Astrocyte of the cerebellum (primary cell): Measurements from ENCODE around the gene INTS7.
"Not testable (repeated sequence)": the region's sequence is repeated elsewhere in the genome, so short reads cannot be mapped to it uniquely, and the experiment has no call there.

Source experiments
- DNase-seq: peaks from one replicate; pipeline ENCODE4 v3.0.0-alpha.2; 2011; ENCODE audit warnings: low read depth
- H3K4me3 ChIP-seq: 2 replicates; pipeline ENCODE4 v1.5.1; 2011; ENCODE audit warnings: mild to moderate bottlenecking, low read depth, low read length, moderate library complexity
- CTCF ChIP-seq: IDR thresholded peaks from 2 replicates; pipeline ENCODE4 v1.5.1; 2012; ENCODE audit warnings: low read length, low read depth, moderate library complexity, mild to moderate bottlenecking; ENCODE audit errors: missing control alignments
- in situ Hi-C: cut with HindIII; loops from 2 replicates; pipeline ENCODE4 v1.10.0; 2017; ENCODE audit warnings: low sequenced_read_pairs

INTS7 gene

GRCh38 chr1:211973541-211973940 lies 61.8 kb downstream of the INTS7 start:
- in situ Hi-C loops = no loop called here
- TF ChIP-seq CTCF = no peak
- no peak overlapping the region for H3K4me3 ChIP-seq
- no peak for DNase-seq

GRCh38 chr1:211968200-211968834 lies 67.0 kb downstream of the INTS7 start:
- no peak for DNase-seq
- in situ Hi-C loops = no loop called here
- no peak overlapping the region for H3K4me3 ChIP-seq
- no peak for TF ChIP-seq CTCF

GRCh38 chr1:211967704-211968103 lies 67.7 kb downstream of the INTS7 start:
- DNase-seq = no peak
- in situ Hi-C loops = no loop called here
- no peak overlapping the region for H3K4me3 ChIP-seq
- TF ChIP-seq CTCF = no peak

GRCh38 chr1:211965108-211965805 lies 70.1 kb downstream of the INTS7 start:
- in situ Hi-C loops = no loop called here
- no peak for DNase-seq

GRCh38 chr1:211959680-211960079 lies 75.7 kb downstream of the INTS7 start:
- in situ Hi-C loops = no loop called here
- no peak for TF ChIP-seq CTCF
- no peak for DNase-seq
- no peak overlapping the region for H3K4me3 ChIP-seq

More at GRCh38 chr1:211965108-211965805, 70.1 kb downstream of the INTS7 start:
- TF ChIP-seq CTCF = no peak
- no peak overlapping the region for H3K4me3 ChIP-seq

GRCh38 chr1:211959221-211959620 lies 76.1 kb downstream of the INTS7 start:
- in situ Hi-C loops = no loop called here
- no peak for TF ChIP-seq CTCF
- no peak overlapping the region for H3K4me3 ChIP-seq
- no peak for DNase-seq

GRCh38 chr1:211954028-211954427 lies 81.3 kb downstream of the INTS7 start:
- DNase-seq, in situ Hi-C loops, H3K4me3 ChIP-seq: not testable (repeated sequence)

GRCh38 chr1:211953543-211953942 lies 81.8 kb downstream of the INTS7 start:
- H3K4me3 ChIP-seq, in situ Hi-C loops, DNase-seq: not testable (repeated sequence)
